Measurements from ENCODE around the gene FGF6. TPM values are rescaled to one million over a fixed set of nuclear protein-coding genes. Genes with fewer than 3 reads are reported as not detected.
A peak's percentile ranks its signal among the peaks of the same experiment; 100 is the strongest.

Gene FGF6
- total RNA-seq, 4 donors from 2014 or later: not detected

DNA sequence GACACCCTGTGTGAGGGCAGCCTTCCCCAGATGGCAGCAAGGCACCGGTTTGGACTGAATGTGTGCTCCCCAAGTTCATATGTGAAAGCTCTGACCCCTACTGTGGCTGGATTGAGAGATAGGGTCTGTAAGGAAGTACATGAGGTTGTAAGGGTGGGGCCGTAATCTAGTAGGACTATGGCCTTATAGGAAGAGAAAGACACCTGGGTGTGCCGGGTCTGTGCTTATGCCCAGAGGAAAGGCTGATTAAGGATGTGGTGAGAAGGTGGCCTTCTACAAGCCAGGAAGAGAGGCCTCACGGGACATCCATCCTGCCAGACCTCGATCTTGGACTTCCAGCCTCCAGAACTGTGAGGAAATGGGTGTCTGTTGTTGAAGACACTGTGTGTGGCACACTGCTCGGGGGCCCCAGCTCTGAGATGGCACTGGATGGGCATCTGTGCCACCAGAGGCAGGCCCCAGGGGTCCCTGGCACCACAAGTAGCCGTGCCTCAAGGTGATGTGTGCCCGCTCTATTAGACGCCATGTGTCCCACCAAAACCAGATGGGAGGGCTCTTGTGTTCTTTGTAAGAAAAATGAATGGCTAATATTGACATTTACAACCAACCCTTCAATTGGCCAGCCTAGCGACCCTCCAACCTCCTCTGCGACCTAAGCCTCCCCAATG is 22.0 kb downstream of the FGF6 start:
- H3K4me1 ChIP-seq: no peaks in the 10 kb centered on the region
- no peaks in the 10 kb centered on the region for H3K9me3 ChIP-seq
- peaks cover 0 to 12% (median 0%) of the 10 kb centered on the region in 4 donors for H3K27me3 ChIP-seq
- WGBS, 2 donors: 76 to 77% methylated on average over 7 to 11 of the region's 11 CpGs
- intact Hi-C loops (cut with DNase I): loop anchor here (5.0 kb wide), 1 partner anchor 99 kb away; no protein-coding TSS in a partner anchor
- no peak overlapping the region for H3K27ac ChIP-seq
- no peak for DNase-seq
- no peak for TF ChIP-seq POLR2A (IDR thresholded peaks at IDR 0.05)
- TF ChIP-seq, protein P1, sequence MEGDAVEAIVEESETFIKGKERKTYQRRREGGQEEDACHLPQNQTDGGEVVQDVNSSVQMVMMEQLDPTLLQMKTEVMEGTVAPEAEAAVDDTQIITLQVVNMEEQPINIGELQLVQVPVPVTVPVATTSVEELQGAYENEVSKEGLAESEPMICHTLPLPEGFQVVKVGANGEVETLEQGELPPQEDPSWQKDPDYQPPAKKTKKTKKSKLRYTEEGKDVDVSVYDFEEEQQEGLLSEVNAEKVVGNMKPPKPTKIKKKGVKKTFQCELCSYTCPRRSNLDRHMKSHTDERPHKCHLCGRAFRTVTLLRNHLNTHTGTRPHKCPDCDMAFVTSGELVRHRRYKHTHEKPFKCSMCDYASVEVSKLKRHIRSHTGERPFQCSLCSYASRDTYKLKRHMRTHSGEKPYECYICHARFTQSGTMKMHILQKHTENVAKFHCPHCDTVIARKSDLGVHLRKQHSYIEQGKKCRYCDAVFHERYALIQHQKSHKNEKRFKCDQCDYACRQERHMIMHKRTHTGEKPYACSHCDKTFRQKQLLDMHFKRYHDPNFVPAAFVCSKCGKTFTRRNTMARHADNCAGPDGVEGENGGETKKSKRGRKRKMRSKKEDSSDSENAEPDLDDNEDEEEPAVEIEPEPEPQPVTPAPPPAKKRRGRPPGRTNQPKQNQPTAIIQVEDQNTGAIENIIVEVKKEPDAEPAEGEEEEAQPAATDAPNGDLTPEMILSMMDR (IDR thresholded peaks at IDR 0.05): no peak
- no peak overlapping the region for H3K4me3 ChIP-seq
- H3K36me3 ChIP-seq: no peaks in the 10 kb centered on the region

GRCh38 chr12:4422985-4423384 is 22.6 kb downstream of the FGF6 start:
- H3K4me3 ChIP-seq: no peak overlapping the region
- H3K27ac ChIP-seq: no peak overlapping the region
- H3K4me1 ChIP-seq: no peaks in the 10 kb centered on the region
- DNase-seq: no peak
- H3K27me3 ChIP-seq: peaks cover 0 to 17% (median 0%) of the 10 kb centered on the region in 4 donors
- no peaks in the 10 kb centered on the region for H3K36me3 ChIP-seq
- intact Hi-C loops (cut with DNase I): loop anchor here (5.0 kb wide), 1 partner anchor 99 kb away; no protein-coding TSS in a partner anchor
- 84 to 86% methylated on average over 5 to 9 of the region's 9 CpGs for WGBS, 2 donors
- no peaks in the 10 kb centered on the region for H3K9me3 ChIP-seq
- TF ChIP-seq POLR2A (IDR thresholded peaks at IDR 0.05): no peak
- TF ChIP-seq, protein P1 (IDR thresholded peaks at IDR 0.05): no peak

DNA sequence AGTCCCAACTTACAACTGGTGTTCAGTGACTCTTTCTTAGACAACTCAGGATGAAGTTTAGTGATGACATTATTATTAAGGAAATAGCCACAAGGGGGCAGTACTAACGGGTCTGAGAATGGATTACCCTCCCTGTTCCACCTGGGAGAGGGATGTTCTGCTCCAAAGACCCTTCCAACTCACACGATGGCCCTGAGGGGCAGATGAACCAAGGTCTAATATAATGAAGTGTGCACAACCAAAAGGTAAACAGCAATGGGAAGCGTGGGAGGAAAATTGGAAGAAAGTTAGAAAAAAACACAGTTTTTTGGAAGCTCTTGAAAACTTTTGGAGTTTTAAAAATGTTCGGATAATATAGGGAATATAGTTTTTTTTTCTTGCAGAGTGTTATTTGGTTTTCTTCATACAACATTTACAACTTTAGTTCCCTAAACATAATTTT is 24.0 kb downstream of the FGF6 start:
- Histone ChIP-seq H3K27ac (no peak overlapping the region), H3K4me3 (no peak overlapping the region)
- intact Hi-C loops (cut with DNase I): loop anchor here (5.0 kb wide), 1 partner anchor 101 kb away; no protein-coding TSS in a partner anchor

DNA sequence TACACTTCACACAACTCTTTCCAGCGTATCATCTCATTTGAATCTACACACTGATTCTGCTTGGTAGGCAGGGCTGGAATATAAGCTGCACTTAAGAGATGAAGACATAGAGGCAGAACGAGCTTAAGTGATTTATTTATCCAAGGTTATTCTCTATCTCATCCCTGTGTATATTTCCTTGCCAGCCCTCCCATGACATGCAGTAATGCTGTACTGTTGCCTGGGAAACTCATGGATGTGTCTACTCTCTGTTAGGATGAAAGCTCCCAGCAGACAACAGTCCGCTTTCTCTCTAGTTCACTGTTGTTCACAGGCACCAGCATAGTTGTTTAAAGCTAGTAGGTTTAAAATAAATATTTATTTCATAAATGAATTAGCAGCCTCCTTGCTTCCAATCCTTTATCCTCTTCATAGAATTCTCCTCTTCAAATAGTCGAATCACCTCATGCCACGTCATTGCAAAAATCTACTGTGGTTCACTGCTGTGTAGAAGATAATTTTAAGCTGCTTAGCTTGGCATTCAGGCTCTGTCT is 25.4 kb downstream of the FGF6 start:
- Histone ChIP-seq H3K4me3 (no peak overlapping the region), H3K9me3 (no peaks in the 10 kb centered on the region), H3K27ac (no peak overlapping the region), H3K36me3 (no peaks in the 10 kb centered on the region), H3K27me3 (peaks cover 0 to 44% (median 0%) of the 10 kb centered on the region in 4 donors), H3K4me1 (no peaks in the 10 kb centered on the region)
- no peak for DNase-seq
- intact Hi-C loops (cut with DNase I): loop anchor here (5.0 kb wide), 1 partner anchor 102 kb away; no protein-coding TSS in a partner anchor
- TF ChIP-seq POLR2A (IDR thresholded peaks at IDR 0.05): no peak
- WGBS, 2 donors: 56 to 57% methylated on average over 5 of the region's 5 CpGs

More for the DNA sequence above, 24.0 kb downstream of the FGF6 start:
- DNase-seq: no peak
- TF ChIP-seq POLR2A (IDR thresholded peaks at IDR 0.05): no peak
- TF ChIP-seq, protein P1 (IDR thresholded peaks at IDR 0.05): peak in 5 of 6 experiments; percentile 42 to 59 (median 51)
- H3K27me3 ChIP-seq: peaks cover 0 to 31% (median 0%) of the 10 kb centered on the region in 4 donors
- WGBS, 2 donors: 39 to 41% methylated on average over 4 of the region's 4 CpGs
- H3K4me1 ChIP-seq: no peaks in the 10 kb centered on the region
- H3K36me3 ChIP-seq: no peaks in the 10 kb centered on the region
- H3K9me3 ChIP-seq: no peaks in the 10 kb centered on the region

DNA sequence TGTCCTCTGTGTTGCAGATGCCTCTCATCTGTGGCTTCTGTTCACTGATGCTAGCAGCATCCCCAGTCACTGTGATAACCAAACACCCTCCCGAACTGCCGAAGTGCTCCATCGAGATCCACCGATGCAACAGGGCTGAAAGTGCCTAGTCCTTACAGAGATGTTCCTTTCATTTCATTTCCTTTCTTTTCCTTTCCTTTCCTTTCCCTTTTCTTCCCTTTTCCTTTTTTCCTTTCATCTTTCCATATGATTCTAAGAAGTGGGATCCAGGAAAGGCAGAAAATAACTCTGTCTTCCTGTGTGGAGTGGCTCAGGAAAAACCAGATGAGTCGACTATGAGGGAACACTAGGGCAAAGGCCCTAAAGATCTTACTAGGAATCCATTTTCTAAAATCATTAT is 26.7 kb downstream of the FGF6 start:
- Histone ChIP-seq H3K27ac (peak overlapping the region in 1 of 4 donors; percentile 4), H3K36me3 (no peaks in the 10 kb centered on the region), H3K9me3 (no peaks in the 10 kb centered on the region), H3K27me3 (peaks cover 0 to 53% (median 0%) of the 10 kb centered on the region in 4 donors), H3K4me3 (no peak overlapping the region), H3K4me1 (no peaks in the 10 kb centered on the region)
- WGBS, 2 donors: 82% methylated on average over 5 of the region's 5 CpGs
- intact Hi-C loops (cut with DNase I): no loop called here
- TF ChIP-seq POLR2A (IDR thresholded peaks at IDR 0.05): no peak
- TF ChIP-seq, protein P1 (IDR thresholded peaks at IDR 0.05): no peak
- DNase-seq: no peak

Data from esophagus squamous epithelium (tissue), 5 donors.